Non-pigmented ciliary epithelial cell (primary cell): ENCODE data around the gene LRP5.

ENCODE experiments used
- DNase-seq: peaks from one replicate; pipeline ENCODE4 v3.0.0-alpha.2; 2010; ENCODE audit warnings: low read depth

The LRP5 gene

DNA sequence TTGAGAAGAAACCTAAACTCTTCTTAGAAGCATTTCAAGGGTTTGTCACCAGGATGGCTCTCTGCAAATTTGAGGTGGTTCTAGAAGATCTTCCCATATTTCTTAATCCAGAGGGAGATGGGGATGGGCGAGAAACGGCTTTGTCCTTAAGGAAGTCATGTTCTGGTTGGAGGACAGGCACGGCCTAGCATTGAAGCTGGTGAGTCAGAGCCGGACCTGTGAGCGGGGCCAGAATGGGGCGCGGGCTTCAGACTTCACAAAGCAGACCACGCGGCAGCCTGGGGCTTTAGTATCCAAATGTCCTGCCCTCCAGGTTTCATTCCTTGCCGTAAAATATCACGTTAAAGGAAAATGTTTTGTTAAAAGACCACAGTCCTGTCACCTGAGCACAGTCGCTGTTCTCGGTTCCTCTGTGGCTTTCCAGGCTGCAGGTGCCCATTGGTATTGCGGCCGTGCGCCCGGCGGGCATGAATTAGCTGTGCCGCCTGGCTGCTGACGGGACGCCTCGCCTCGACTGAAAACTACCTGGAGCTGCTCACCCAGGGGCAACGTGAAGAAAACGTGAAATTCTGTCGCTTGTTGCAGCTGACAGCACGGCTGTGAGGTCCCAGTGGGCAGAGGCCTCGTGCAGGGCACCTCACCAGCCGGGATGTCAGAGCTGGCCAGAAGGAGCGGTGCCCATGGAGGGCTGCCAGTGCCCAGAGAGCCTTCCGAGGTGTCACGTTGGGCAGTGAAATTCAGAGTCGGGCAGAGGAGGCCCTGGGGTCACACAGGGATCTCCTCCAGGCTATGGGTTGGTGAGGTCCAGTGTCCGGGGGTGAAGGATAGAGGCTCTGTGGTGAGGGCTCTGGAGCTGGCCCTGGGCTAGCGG, 59.0 kb downstream of the LRP5 start:
- no peak for DNase-seq

GRCh38 chr11:68372114-68372513, 59.7 kb downstream of the LRP5 start:
- no peak for DNase-seq

- no peak for DNase-seq
Measured at GRCh38 chr11:68372625-68373024, 60.2 kb downstream of the LRP5 start.

DNA sequence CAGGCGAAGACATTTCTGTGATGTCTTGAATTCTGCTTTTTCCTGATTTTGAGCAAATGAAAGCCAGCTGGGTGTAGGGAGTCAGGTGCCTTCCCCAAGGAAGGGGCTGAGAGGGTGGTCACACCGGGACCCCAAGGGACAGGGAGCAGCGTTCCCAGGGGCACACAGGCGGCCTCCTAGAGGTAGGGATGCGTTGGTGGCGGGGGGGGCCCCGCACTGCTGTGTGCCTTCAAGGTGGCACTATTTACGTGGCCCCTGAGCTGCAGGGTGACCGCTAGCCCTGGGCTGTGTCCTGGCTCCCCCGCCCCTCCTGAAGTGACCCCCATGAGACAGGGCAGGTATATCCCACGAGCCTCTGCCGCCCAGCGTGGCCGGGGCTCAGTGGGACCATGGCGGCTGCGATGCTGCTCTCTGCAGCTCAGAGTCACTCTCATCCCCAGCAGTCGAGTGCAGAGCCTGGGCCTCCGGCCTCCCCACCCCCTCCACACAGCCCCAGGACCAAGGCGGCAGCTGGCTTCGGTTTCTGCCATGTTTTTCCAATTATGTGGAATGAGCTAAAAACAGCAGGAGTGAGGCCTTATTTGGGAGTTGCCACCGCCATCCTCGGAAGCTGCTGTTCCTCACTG, 60.9 kb downstream of the LRP5 start:
- DNase-seq = no peak

GRCh38 chr11:68373815-68374501, 61.6 kb downstream of the LRP5 start:
- DNase-seq = no peak

DNA sequence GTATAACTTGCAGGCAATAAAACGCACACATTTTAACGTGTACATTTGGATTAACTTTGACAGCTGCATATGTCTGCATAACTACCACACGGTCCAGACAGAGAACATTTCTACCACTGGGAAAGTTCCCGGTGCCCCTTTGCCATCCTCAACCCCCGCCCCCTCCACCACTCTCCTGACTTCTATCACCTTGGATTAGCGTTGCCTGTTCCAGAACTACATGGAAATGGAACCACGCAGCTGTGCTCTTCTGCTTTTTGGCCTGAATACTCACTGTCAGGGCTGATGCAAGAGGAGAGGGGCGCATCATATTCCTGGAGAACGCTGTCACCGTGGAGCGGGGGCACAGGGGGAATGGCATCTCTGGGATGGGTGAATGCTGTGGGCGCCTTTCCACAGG, 62.1 kb downstream of the LRP5 start:
- no peak for DNase-seq

GRCh38 chr11:68375337-68375736, 62.9 kb downstream of the LRP5 start:
- DNase-seq = no peak

DNA sequence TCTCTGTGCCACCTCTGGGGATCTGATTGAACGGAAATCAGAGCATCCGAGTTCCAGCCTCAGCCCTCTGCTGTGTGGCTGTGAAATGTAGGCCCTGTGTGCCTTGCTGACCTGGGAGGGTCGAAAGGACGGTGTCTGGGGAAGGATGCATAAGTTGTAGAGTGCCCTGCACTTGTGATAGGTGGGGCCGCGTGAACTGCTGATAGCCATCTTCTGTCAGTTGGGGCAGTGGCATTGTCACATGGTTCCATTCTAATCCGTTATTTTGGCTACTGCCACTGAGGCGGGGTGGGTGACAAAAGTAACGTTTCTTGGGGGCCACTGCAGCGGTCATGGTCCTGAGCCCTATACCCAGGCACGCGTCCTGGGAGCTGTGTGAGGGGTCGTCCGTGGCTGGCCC, 63.4 kb downstream of the LRP5 start:
- no peak for DNase-seq

- DNase-seq = no peak
Measured at GRCh38 chr11:68377389-68377795, 65.0 kb downstream of the LRP5 start.

DNA sequence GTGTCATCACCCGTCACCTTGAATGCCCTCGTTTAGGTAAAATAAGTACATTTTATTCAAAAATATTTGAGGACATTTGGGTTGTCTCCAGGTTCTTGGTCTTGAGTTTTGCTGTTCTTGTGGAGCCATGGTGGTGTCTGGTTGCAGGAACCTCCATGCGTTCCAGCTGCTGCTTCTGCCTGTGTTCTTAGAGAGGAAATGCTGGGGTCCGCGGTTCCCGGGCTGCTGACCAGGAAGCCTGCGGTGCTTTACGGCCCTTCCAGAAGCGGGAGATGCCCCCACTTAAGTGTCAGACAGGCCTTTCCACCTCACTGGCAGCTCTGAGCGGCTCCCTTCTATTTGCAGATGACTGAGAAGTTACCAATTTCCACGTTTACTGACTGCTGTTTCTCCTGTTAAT, 66.8 kb downstream of the LRP5 start:
- DNase-seq = no peak

DNA sequence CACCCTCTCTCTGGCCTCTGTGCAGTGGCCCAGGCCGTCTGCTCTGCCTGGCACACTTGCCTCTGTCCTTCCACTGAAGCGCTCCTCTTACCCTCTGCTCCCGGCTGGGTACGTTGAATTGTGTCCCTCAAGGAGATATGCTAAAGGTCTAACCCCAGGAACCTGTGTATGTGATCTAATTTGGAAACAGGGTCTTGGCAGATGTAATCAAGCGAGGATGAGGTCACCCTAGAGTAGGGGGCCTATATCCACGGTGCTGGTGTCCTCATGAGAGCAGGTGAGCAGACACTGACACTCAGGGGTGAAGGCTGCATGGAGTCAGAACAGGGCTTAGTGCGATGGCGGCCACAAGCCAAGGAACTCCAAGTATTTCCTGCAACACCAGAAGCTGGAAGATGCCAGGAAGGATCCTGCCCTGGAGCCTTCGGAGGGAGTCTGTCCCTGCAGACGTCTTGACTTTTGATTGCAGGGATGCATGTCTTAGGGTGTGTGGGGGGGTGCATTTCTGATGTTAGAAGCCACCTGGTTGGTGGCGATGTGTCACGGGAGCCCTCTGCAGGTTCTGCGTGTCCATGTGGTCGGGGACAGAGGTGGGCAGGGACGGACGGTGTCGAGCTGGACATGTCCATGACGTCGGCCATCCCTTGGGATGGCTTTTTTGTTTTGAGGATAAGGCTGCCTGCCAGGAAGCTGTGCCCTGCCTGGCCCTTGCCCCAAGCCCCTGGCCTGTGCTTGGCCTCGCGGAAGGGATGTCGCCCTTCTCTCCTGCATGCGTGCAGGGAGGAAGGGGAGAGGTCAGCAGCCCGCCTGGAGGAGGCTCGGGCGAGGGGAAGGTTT, 68.6 kb downstream of the LRP5 start:
- DNase-seq = no peak

- no peak for DNase-seq
Measured at GRCh38 chr11:68381716-68382115, 69.3 kb downstream of the LRP5 start.

DNA sequence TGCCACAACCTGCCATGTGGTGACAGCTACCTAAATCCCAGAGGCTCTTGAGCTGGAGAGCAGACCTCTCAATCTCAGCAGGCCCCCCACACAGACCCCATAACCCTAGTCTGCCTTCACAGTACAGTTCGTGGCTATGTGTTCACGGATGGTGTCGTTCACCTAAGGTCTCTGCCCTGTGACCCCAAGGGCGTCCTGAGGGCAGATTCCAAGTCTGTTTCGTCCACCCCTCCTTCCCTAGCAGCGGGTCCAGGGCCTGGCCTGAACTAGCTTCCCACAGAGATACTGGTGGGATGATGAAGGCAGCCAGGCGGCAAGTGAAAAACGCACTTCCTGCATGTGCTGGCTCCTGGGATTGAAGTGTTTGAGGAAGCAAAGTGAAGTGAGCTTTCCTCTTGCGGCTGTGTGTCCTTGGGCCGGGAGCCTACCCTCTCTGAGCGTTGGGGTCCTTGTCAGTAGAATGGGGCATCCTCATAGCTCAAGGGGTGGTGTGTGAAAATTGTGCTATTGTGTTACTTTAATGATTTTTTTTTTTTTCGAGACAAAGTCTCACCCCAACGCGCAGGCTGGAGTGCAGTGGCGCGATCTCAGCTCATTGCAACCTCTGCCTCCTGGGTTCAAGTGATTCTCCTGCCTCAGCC, 70.1 kb downstream of the LRP5 start:
- DNase-seq = no peak

DNA sequence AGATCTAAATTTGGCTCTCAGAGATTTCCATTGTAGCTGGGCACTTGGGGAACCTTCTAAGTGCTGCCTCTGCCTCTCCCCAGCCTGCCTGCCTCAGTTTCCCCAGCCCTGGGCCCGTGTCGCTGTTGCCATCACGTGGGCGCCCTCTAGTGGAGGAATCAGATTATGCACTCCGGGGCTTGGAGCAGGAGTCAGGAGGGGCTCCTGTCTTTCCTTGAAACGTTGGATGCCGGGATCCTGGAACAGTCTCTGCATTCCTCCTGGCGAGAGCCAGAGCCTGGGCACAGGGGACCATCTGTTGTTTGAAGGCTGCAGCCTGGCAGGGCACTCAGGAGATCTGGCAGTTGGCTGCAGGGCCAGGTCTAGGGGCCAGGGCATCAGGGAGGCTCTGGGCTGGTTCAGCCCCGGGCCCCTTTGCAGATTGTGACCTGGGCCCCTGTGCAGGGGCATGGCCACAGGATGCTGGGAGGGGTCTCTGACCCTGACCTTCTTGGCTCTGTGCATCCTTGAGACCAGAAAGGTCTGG, 71.6 kb downstream of the LRP5 start:
- DNase-seq = no peak

- no peak for DNase-seq
Measured at GRCh38 chr11:68384530-68385081, 72.2 kb downstream of the LRP5 start.

DNA sequence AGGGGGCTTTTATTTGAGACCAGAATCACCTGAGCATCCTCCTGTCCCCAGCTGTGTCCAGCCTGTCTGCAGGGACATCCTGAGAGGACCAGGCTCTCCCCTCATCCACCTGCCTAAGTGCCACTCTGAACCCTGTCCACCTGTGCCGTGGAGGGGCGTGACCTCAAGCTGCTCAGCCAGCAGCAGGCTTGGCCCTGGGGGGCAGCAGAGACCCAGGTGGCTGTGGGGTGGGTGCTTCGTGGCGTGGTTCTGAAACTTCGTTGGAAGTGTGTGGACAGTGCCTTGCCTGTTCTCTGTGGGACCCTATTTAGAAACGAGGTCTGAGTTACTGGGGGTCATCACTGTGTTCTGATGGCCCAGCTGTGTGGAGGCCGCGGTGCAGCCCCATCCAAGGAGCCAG, 72.7 kb downstream of the LRP5 start:
- no peak for DNase-seq

- DNase-seq = no peak
Measured at GRCh38 chr11:68386331-68386978, 74.1 kb downstream of the LRP5 start.

DNA sequence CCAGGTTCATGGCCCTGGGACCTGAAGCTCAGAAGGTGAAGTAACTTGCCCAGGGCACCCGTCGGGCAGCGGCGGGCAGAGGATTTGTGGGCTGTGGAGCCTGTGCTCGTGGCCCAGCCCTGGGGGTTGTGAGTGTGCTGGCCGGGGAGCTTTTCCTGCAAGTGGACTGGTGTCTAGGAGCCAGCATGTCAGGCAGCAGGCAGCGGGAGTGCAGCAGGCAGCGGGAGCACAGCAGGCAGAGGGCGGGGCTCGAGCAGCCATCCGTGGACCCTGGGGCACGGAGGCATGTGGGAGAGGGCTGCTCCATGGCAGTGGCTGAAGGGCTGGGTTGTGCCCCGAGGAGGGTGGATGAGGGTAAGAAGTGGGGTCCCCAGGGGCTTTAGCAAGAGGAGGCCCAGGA, 75.4 kb downstream of the LRP5 start:
- no peak for DNase-seq

DNA sequence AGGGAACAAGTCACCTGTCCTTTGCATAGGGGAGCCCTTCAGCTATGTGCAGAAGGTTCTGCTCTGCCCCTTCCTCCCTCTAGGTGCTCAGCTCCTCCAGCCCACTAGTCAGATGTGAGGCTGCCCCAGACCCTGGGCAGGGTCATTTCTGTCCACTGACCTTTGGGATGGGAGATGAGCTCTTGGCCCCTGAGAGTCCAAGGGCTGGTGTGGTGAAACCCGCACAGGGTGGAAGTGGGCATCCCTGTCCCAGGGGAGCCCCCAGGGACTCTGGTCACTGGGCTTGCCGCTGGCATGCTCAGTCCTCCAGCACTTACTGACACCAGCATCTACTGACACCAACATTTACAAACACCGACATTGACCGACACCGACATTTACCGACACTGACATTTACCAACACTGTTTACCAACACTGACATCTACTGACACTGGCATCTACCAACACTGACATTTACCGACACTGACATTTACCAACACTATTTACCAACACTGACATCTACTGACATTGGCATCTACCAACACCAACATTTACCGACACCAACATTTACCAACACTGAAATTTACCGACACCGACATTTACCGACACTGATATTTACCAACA, 76.3 kb downstream of the LRP5 start:
- DNase-seq = no peak

DNA sequence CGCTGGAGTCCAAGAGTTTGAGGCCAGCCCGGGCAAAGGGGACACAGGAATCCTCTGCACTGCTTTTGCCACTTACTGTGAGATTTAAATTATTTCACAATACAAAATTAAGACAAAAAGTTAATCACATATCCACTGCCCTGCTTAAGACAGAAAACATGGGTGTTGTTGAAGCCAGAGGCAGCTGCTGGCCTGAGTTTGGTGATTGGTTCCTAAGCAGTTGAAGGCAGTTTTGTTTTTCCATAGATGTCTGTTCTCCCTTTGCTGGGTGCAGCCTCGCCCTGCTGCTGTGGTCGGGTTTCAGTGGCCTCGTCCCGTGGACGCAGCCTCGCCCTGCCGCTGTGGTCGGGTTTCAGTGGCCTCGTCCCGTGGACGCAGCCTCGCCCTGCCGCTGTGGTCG, 77.9 kb downstream of the LRP5 start:
- DNase-seq = no peak
